ENCODE results near the gene SLC6A6.

Gene SLC6A6

GRCh38 chr3:14524920-14525660 lies 122.7 kb downstream of the SLC6A6 start:
- no peak for DNase-seq

DNA sequence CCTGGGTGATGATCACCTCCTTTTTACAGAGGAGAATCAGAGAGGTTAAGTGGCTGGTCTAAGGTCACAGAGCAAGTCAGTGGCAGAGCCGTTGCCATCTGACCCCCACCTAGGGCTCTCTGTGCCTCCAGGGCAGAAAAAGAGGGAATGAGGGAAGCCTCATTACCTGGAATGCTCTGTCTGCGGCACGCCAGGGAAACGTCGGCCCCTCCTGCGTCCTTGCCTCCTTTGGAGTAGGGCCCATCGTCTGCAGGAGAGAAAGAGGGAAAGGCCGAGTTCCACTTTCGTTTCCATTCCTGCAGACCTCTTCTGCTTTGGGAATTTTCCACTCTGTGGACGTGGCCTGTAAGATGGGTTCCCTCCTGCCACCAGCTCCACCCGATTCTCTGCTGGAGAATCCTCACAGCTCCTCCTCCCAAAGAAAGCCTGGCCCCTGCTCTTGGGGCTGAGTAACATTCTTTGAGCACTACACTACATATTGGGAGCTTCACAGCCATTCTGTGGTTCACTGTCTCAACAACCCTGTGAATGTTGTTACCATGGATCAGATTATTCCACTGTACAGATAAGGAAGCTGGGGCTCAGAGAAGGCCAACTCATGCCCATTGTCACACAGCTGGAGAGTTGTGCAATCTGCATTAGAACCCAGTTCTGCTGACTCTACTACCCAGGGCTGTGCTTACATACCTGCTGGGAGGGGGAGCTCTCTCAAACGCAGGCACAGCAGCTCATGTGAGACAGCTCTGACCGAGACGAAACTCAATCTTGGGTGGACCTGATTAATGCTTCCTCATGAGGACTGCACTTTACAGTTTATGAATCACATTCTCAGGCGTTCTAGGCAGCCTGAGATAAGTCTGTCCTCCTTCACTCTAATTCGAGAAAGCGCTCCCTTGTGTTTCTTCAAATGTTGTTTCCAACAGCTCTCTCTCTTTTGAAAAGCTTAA lies 123.6 kb downstream of the SLC6A6 start:
- DNase-seq: no peak

- no peak for DNase-seq
These were observed 125.7 kb downstream of the SLC6A6 start for GRCh38 chr3:14528081-14528480.

DNA sequence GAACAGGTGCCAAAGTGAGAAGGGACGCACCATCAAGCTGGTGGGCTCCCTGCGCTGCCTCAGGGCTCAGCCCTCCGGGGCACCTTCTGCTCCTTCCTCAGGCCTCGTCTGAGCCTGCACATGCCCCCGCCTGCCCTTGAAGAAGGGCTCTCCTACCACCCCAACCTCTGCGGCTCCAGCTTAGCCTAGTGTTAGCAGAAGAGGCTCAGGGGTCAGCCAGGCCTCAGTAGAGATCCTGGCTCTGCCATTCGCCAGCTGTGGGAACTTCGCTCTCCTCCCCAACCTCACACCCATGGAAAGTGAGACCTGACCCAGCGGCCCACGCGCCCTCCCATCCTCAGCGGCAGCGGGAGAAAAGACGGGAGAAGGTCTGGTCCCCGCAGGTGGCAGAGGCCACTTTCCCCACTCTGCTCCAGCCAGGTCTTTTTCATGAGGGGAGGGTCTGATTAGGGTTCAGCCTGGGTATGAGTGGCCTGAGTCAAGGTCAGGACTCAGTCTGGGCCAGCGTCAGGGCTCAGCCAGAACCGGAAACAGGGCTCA lies 129.5 kb downstream of the SLC6A6 start:
- DNase-seq: no peak

DNA sequence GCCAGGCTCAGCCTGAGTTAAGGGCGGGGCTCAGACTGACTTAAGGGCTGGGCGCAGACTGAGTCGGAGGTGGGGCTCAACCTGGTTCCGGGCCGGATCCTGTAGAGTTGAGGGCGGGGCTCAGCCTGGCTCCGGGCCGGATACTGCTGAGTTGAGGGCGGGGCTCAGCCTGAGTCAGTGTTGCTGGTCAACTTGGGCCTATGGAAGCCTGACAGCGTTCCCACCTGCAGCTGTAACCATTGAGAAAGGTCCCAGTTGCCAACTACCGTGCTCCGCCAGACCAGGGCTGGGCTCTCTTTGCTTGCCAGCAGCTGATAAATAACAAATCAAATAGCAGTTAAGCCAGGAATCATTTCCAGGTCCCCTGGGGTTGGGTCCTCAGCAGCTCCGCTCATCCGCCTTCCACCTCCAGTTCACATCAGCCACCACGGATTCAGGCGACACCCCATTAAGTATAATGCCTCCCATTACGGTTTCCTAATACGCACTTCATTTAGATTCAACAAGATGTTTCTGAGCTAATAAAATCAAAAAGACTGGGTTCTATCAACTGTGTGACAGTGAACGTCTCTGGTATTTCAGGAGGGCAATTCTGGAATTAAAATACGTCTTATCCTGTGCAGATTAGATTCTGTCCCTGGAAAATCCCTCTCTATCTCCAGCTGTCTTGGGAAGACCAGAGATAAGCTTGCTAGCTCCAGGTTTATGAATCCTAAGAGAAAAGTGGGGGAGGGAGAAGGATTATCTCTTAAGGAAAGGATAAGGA lies 130.5 kb downstream of the SLC6A6 start:
- DNase-seq: no peak

- no peak for DNase-seq
These were observed 131.1 kb downstream of the SLC6A6 start for GRCh38 chr3:14533457-14533958.

- no peak for DNase-seq
These were observed 132.2 kb downstream of the SLC6A6 start for GRCh38 chr3:14534516-14535191.

GRCh38 chr3:14535616-14536015 lies 133.2 kb downstream of the SLC6A6 start:
- DNase-seq: no peak

GRCh38 chr3:14536055-14536815 lies 133.8 kb downstream of the SLC6A6 start:
- no peak for DNase-seq

GRCh38 chr3:14536837-14537589 lies 134.6 kb downstream of the SLC6A6 start:
- no peak for DNase-seq

DNA sequence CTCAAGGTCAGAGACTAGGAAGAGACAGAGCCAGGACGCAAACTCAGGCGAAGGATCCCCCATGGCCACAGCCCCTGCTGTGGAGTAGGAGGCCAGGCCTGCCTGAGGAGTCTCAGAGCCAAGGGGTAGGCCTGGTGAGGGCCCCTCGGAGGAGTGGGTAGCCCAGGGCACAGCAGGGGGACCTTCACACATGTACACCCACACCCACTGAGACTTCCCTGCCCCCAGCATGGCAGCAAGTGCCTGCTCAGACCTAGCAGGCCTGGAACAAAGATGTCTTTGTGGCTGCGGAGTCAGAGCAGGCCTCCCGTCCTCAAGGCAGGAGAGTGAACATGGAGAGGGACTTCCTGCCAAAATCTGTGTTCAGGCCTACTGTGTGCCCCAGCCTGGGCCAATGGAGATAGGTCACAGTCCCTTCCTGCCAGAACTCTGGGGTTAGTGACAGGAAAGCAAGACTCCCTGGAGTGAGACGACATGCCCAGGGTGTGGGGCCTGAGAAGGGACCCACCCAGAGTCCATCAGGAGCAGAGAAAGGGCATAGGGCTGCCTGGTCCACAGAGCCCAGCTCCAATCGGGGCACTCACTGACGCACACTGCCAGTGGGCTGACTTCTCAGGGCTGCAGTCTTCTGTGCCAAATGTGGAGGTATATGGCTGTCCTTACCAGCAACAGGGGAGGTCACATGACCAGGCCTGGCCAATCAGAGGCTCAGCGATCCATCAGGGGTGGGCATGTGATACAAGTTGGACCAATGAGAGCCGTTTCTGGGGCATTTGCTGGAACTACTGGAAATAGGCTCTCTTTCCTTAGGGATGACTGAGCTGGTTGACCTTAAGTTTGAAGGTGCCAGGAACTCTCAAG lies 135.4 kb downstream of the SLC6A6 start:
- no peak for DNase-seq

DNA sequence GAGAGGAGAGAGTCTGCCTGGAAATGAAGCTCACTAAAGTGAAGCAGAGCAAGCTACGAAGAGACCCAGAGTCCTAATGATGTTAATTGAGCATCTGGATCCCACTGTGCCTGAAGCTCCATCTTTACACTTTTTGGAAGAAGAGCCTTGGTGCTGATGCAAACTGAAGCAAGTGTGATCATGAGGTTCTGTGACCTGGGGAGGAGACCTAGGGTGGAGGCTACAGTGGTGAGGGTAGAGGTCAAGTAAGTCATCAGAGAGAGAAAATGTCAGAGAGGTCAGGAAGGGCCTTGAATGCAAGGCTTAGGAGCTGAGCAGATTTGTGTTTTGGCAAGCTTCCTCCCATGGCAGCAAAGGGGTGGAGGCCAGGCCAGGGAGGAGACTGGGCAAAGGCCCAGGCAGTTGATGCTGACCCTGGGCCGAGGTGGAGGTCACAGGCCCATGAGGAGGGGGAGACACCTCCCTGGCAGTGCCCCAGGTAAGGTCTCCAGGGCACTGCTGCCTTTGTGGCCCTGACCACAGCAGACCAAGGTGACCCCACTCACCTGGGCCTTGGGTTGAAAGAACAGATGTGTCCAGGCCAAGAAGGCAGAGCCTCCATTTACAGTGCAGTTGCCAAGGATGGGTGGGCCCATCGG lies 136.2 kb downstream of the SLC6A6 start:
- no peak for DNase-seq
